Calu3 (cell line): Measurements from ENCODE around the gene PDILT. TPM values are rescaled to one million over a fixed set of nuclear protein-coding genes. Genes with fewer than 3 reads are reported as not detected.
"Not testable (repeated sequence)": the region's sequence is repeated elsewhere in the genome, so short reads cannot be mapped to it uniquely, and the experiment has no call there.

ENCODE experiments used
- BruUV-seq: library from RNA; stranded (reverse); fragments of 400-500 nt; replicated peaks from 2 replicates; lab custom pipeline; 2021; lab: Mats Ljungman, UMichigan
- CTCF ChIA-PET: fragments of 300-600 bp; sonication (Branson Sonifier 250); formaldehyde crosslinking; loops from one replicate; lab custom pipeline; 2022; ENCODE audit warnings: antibody characterized with exemption; lab: Charles Lee
- DNase-seq: peaks from one replicate; pipeline ENCODE4 v3.0.0; 2022
- H3K27ac Mint-ChIP-seq: one replicate; pipeline ENCODE4 v1.8.0; 2022; ENCODE audit warnings: mixed read lengths; ENCODE audit not compliant: unreplicated experiment
- H3K27me3 Mint-ChIP-seq: one replicate; pipeline ENCODE4 v1.8.0; 2022; ENCODE audit warnings: mixed read lengths; ENCODE audit not compliant: unreplicated experiment
- H3K36me3 Mint-ChIP-seq: one replicate; pipeline ENCODE4 v1.8.0; 2022; ENCODE audit warnings: mild to moderate bottlenecking, moderate library complexity, mixed read lengths; ENCODE audit not compliant: insufficient read depth, unreplicated experiment
- H3K4me1 Mint-ChIP-seq: one replicate; pipeline ENCODE4 v1.8.0; 2022; ENCODE audit warnings: mild to moderate bottlenecking, low read depth, mixed read lengths; ENCODE audit not compliant: unreplicated experiment
- H3K4me3 Mint-ChIP-seq: one replicate; pipeline ENCODE4 v1.8.0; 2022; ENCODE audit warnings: mild to moderate bottlenecking, low read depth, moderate library complexity, mixed read lengths; ENCODE audit not compliant: unreplicated experiment
- H3K9me3 Mint-ChIP-seq: one replicate; pipeline ENCODE4 v1.8.0; 2022; ENCODE audit warnings: low read depth, mixed read lengths; ENCODE audit not compliant: unreplicated experiment
- CTCF ChIP-seq: fragments of 200-600 bp; IDR thresholded peaks from one replicate; pipeline ENCODE4 v1.8.0; 2022; ENCODE audit warnings: antibody characterized with exemption; ENCODE audit not compliant: unreplicated experiment
- intact Hi-C: fragments of 100-400 bp; cut with micrococcal nuclease; formaldehyde crosslinking; loops from one replicate; pipeline ENCODE4 v1.10.0; 2022; ENCODE audit not compliant: unreplicated experiment
- total RNA-seq: library from RNA; stranded (reverse); gene quantifications from 2 replicates; pipeline ENCODE4 v1.2.3, GENCODE V29; 2022

The PDILT gene
- total RNA-seq, 1 experiment from 2014 or later, result not detected

DNA sequence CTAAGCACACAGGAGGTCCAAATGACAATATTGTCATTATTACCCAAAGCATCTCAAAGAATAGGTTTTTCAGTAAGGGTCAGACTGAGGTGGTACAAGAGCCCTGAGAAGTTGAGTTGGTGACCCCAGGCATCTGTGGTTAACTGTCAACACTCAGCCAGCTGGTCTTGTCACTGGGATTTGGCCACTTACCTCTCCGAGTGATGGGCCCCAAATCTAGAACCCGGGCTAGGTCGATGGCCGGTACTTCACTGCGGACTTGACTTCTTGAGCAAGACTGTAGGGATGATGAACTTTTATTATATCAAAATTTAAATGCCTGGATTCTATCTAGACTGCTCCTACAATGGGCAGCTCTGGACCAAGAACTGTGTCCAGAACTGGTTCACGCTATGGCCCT lies 88.8 kb downstream of the PDILT start:
- no peaks in the 10 kb centered on the region for H3K4me1 Mint-ChIP-seq

GRCh38 chr16:20314575-20314974 lies 90.0 kb downstream of the PDILT start:
- DNase-seq, result no peak
- TF ChIP-seq CTCF, result no peak
- H3K4me1 Mint-ChIP-seq, result no peaks in the 10 kb centered on the region
- H3K36me3 Mint-ChIP-seq, result no peaks in the 10 kb centered on the region
- intact Hi-C loops, result no loop called here
- no TSS peak for BruUV-seq
- H3K4me3 Mint-ChIP-seq, result no peak overlapping the region
- H3K27me3 Mint-ChIP-seq, result peaks cover 69% of the 10 kb centered on the region
- CTCF ChIA-PET, result interaction anchor here (0.7 to 1.0 kb wide), 2 partner anchors 9 to 104 kb away, joined by 3 to 7 read pairs; no protein-coding TSS in a partner anchor
- no peak overlapping the region for H3K27ac Mint-ChIP-seq
- peaks cover 2% of the 10 kb centered on the region for H3K9me3 Mint-ChIP-seq

More for the DNA sequence above, 88.8 kb downstream of the PDILT start:
- CTCF ChIA-PET, result no interaction called here
- Mint-ChIP-seq H3K36me3 (no peaks in the 10 kb centered on the region), H3K27me3 (peaks cover 61% of the 10 kb centered on the region), H3K27ac (no peak overlapping the region), H3K4me3 (no peak overlapping the region), H3K9me3 (peaks cover 2% of the 10 kb centered on the region)
- BruUV-seq, result no TSS peak
- no peak for DNase-seq
- TF ChIP-seq CTCF, result no peak
- intact Hi-C loops, result no loop called here

- peaks cover 70% of the 10 kb centered on the region for H3K27me3 Mint-ChIP-seq
- H3K27ac Mint-ChIP-seq, result no peak overlapping the region
- H3K4me1 Mint-ChIP-seq, result no peaks in the 10 kb centered on the region
- no peaks in the 10 kb centered on the region for H3K36me3 Mint-ChIP-seq
- DNase-seq, result no peak
- no peak overlapping the region for H3K4me3 Mint-ChIP-seq
- intact Hi-C loops, result no loop called here
- CTCF ChIA-PET, result interaction anchor here (1.0 to 2.0 kb wide), 2 partner anchors 10 to 13 kb away, joined by 3 to 5 read pairs; no protein-coding TSS in a partner anchor
- no TSS peak for BruUV-seq
- no peak for TF ChIP-seq CTCF
- H3K9me3 Mint-ChIP-seq, result peaks cover 2% of the 10 kb centered on the region
Measured at GRCh38 chr16:20313741-20314140, 90.8 kb downstream of the PDILT start.

DNA sequence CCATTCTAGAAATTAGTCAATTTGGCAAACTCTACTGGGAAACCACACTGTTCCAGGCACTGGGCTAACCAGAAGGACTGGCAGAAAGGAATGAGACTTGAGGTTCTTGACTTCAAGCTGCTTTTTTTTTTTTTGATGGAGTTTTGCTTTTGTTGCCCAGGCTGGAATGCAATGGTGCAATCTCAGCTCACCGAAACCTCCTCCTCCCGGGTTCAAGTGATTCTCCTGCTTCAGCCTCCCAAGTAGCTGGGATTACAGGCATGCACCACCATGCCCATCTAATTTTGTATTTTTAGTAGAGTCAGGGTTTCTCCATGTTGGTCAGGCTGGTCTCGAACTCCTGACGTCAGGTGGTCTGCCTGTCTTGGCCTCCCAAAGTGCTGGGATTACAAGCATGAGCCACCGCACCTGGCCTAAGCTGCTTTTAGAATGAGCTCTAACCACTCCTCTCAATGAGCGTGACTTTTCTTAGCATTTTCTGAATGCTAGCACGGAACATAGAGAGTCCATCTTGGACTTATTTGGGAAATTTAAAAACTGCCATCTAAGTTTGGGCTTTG lies 91.9 kb downstream of the PDILT start:
- H3K4me1 Mint-ChIP-seq, DNase-seq, H3K9me3 Mint-ChIP-seq, BruUV-seq, H3K36me3 Mint-ChIP-seq, intact Hi-C loops, H3K27ac Mint-ChIP-seq, H3K4me3 Mint-ChIP-seq: not testable (repeated sequence)
- peaks cover 77% of the 10 kb centered on the region for H3K27me3 Mint-ChIP-seq
- CTCF ChIA-PET, result interaction anchor here (2.0 kb wide), 1 partner anchor 12 kb away, joined by 5 read pairs; no protein-coding TSS in a partner anchor

- intact Hi-C loops, result no loop called here
- CTCF ChIA-PET, result interaction anchor here (2.0 kb wide), 1 partner anchor 11 kb away, joined by 5 read pairs; no protein-coding TSS in a partner anchor
- H3K9me3 Mint-ChIP-seq, result peaks cover 2% of the 10 kb centered on the region
- peaks cover 76% of the 10 kb centered on the region for H3K27me3 Mint-ChIP-seq
- H3K36me3 Mint-ChIP-seq, result no peaks in the 10 kb centered on the region
- no TSS peak for BruUV-seq
- TF ChIP-seq CTCF, result no peak
- H3K4me3 Mint-ChIP-seq, result no peak overlapping the region
- no peak for DNase-seq
- H3K27ac Mint-ChIP-seq, result no peak overlapping the region
- no peaks in the 10 kb centered on the region for H3K4me1 Mint-ChIP-seq
Measured at GRCh38 chr16:20311548-20311947, 93.0 kb downstream of the PDILT start.
